Kidney glomerular epithelial cell (primary cell): ENCODE results near the gene PTPRC.

Experiments
- DNase-seq: peaks from one replicate; lab custom pipeline; 2025; lab: John Stamatoyannopoulos, UW

PTPRC gene

GRCh38 chr1:198620218-198620617, 18.6 kb upstream of the PTPRC start:
- DNase-seq = no peak

DNA sequence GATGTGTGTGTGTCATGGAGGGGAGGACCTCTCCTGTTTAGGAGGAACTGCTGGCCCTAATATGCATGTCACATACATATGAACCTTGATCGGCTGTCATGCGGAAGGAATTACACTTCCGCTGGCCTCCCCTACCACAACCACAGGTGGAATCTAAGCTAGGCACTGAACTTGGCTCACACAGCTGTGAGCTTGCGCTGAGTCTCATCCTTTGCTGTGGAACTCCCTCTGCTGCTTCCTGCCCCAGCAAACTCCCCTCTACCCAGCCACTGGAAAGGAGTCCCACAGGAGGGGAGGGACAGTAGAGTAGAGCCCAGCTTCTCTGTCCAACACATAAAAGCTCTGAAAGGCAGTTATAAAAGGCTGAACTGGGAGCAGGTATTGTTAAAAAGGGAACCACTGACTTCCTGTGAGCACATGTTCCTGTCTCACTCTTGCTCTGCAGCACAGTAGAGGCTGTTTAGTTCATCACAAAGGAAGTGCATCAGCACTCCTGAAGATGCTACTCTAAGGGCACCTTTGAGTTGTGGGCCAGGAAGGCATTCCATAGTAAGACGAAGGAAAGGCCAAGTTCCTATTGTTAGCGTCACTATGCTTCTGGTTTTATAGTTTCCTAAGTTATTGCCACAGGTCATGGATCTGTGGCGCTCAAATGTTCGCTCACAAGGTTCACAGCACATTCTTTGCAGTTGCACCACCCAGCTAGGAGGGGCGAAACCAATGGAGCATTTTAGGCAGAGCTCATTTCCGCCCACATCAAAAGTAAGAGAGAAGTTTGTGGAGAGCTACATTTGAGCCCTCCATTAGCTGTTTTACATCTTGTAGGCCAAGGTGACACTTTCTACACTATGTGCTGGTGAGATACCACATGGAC, 17.7 kb upstream of the PTPRC start:
- no peak for DNase-seq

- no peak for DNase-seq
Observed at GRCh38 chr1:198622001-198622400, 16.8 kb upstream of the PTPRC start.

DNA sequence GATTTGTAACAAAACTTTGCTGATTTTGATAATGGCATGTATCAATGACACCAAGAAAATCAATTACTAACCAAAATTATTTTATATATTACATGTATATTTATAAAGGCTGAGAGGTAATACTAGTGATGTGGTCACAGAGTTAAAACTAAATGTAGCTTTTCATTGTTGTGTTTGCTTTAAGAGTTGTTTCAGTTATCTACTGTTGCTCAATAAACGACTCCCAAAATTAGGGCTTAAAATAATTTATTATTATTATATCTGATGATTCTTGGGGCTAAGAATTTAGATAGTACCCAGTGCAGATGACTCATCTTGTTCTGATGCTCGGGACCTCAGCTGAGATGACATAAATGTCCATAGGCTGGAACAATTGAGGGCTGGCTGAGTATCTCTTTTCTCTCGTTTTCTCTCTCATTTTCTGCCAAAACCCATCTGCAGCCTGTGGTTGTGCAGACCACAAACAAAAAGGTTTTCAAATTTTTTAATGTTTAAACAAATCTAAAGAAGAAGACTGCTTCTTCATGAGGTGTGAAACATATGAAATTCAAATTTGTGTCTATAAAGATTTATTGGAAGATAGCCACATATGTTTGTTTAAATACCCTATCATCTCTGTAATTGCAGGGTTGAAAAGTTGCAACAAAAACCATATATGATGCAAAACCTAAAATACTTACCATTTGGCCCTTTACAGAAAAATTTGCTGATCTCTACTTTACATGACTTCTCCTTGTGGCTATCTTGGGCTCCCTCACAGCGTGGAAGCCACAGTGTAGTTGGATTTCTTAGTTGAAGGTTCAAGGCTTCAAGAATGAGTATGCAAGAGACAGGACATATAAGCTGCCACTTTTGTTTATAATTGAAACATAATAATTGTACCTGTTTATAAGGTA, 14.8 kb upstream of the PTPRC start:
- DNase-seq = no peak

GRCh38 chr1:198624648-198624980, 14.2 kb upstream of the PTPRC start:
- DNase-seq = no peak

DNA sequence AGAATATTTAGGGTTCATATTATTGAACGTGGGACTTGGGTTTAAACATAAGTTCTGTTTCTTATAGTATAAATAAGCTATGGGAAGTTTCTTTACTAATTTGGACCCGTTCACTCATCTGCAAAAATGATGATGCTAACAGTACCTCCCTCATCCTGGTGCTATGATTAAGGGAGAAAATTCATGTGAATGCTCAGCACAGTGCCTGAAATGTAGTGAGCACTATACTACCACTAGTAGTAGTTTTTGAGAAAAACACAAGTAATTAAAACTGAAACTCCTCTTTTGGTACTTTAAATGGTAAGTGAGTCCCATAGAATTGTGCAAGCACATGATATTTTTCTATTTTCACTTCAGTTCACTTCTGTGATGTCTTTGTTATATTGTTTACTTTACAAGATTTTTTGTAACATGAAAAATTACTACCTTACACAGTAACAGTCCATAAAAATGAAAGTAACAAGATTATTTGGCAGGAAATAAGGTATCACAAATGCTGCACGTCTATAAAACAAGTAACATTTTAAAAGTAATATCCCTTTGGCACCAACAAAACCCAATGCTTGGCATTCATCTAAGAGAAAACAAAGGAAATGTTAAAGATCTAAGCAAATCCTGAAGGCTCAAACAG, 11.3 kb upstream of the PTPRC start:
- DNase-seq = no peak

GRCh38 chr1:198628067-198628455, 10.8 kb upstream of the PTPRC start:
- no peak for DNase-seq

GRCh38 chr1:198629610-198630009, 9.2 kb upstream of the PTPRC start:
- no peak for DNase-seq

DNA sequence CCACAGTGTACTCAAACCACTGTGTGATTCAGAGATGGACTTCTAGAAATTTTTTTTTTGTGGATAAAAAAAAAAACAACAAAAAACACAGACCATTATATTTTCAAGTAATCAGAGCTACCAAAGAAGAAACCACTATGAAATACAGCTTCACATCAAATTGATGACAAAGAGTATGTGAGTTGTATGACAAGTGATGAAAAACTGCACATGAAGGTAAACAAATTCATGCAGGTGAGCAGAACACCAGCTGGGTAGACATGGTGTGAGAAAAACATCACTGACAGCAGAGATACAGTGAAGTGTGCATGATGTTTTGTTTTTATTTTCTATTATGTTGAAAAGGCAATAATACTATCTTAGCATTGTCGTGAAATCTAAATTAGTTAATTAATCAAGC, 8.0 kb upstream of the PTPRC start:
- no peak for DNase-seq

DNA sequence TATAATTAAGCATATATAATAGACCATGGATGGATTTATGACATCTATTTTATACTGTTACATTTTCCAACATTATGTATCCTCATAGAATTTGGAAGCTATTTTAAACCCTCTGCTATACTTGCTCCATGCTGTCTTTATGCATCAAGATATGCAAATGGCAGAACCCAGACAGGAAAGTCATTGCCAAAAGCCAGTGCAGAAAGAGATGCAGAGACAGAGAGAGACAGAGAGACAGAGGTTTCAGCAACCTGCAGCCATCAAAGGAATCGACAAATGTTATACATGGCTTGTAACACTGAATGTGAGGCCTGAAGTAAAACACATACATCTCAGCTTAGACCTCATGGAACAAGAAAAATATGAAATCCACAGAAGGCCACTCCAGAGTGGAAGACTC, 7.5 kb upstream of the PTPRC start:
- DNase-seq = no peak

GRCh38 chr1:198632007-198632406, 6.8 kb upstream of the PTPRC start:
- no peak for DNase-seq

GRCh38 chr1:198633675-198634121, 5.1 kb upstream of the PTPRC start:
- no peak for DNase-seq

GRCh38 chr1:198635964-198636363, 2.9 kb upstream of the PTPRC start:
- no peak for DNase-seq

- DNase-seq = no peak
Observed at GRCh38 chr1:198636391-198636790, 2.4 kb upstream of the PTPRC start.

GRCh38 chr1:198637157-198637556, 1.7 kb upstream of the PTPRC start:
- DNase-seq = no peak

DNA sequence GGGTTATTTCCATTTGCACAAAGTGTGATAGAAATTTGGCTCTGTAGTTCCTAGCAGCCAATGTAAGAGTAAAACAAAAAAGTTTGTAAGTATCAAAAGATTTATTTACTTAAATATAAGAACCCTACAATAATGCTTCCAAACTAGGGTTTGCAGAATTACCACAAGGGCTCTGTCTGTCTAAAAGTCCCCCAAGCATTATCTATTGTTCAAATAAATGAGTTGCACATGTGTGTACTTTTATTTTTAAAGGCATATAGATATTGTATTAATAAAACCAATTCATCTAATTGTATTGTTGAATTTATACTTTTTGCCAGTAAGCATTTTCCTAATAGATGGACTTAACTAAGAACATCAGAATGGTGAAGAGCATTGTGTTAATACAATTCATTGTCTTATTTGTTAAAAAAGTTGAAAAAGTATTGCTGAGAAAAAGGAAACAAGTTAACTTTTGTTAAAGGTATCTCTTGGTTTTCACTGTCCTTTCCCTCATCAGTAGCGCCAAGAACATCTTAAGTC, 863 bp upstream of the PTPRC start:
- DNase-seq = no peak

GRCh38 chr1:198638441-198638840, 399 bp upstream of the PTPRC start:
- no peak for DNase-seq

DNA sequence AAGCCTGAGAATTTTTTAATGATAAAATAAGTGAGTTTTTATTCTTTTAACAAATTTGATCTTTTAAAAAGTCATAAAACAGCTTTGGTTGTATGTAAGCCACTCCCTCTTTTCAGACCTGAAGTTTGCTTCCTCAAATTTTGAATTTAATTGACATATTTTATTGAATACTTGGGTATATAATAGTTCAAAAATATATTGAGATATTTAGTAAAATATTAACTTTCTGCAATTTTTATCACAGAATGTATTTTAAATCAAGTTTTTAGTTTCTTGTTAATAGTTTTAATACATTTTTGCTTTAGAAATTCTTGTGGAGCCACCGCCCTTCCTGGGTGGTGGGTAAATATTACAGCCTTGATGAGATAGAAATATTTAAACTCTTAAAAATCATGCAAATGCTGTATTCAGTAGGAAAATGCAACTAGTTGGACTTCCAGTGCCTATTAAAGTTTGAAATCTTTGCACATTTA, 867 bp downstream of the PTPRC start:
- DNase-seq = no peak

GRCh38 chr1:198640174-198640573, 1.3 kb downstream of the PTPRC start:
- no peak for DNase-seq

DNA sequence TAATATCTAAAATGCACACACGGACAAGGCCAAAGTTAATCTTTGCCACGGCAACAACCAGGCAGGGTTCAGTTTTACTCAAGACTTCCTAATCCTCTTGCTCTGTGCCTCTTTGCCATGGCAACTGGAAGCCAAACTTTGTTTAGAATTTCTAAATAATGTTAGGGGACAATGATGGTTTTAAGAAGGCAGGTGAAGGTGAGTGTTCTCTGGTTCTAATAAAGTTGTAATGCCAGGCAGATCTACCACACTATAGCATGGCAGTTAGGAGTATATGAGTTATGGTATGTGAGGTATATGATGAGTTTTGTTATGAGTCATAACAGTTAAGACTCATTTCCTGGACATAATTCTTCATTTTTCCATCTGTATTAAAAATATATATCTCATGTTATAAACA, 2.7 kb downstream of the PTPRC start:
- DNase-seq = no peak

DNA sequence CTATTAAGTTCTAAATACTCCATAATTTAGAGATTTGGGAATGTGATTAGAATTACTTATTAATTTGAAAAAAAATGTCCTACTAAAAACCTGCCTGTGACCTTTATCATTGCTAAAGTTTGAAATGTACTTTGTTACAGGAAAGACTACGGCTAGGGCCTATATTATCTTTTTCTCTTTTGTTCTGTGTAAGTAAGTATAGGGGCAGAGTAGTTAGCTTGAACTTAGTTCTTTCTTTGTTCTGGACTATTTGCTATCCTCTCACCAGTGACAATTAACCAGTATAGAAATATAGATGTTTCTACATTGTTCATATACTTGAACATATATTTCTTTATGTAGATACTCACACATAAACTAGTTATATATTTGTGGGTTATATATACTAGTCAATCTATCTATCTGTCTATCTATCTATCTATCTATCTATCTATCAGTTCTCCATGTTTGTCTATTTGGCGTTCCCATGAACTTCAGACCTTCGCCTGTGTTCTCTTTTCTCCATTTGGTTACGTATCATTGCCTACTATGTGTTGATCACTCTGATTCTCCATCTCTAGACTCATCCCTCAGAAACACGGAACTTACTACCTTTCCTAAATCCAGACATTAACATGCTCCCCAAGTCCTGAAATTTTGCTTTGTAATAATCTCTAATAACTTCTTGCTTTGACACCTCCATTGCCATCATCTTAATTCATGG, 3.3 kb downstream of the PTPRC start:
- no peak for DNase-seq

GRCh38 chr1:198642983-198643382, 4.1 kb downstream of the PTPRC start:
- no peak for DNase-seq
